Type B pancreatic cell (in vitro differentiated cells): Measurements from ENCODE around the gene UTS2B. TPM values are rescaled to one million over a fixed set of nuclear protein-coding genes. Genes with fewer than 3 reads are reported as not detected.

Source experiments
- DNase-seq: peaks from one replicate; pipeline ENCODE4 v3.0.0; 2021; ENCODE audit warnings: mixed read lengths; ENCODE audit not compliant: unreplicated experiment; ENCODE audit errors: extremely low spot score
- H3K27ac Mint-ChIP-seq: 2 replicates; pipeline ENCODE4 v1.8.0; 2021; ENCODE audit warnings: mild to moderate bottlenecking, mixed read lengths
- H3K27me3 Mint-ChIP-seq: 2 replicates; pipeline ENCODE4 v1.8.0; 2021; ENCODE audit warnings: mixed read lengths
- H3K36me3 Mint-ChIP-seq: 2 replicates; pipeline ENCODE4 v1.8.0; 2021; ENCODE audit warnings: mixed read lengths
- H3K4me1 Mint-ChIP-seq: one replicate; pipeline ENCODE4 v1.8.0; 2021; ENCODE audit warnings: mixed read lengths; ENCODE audit not compliant: unreplicated experiment
- H3K4me3 Mint-ChIP-seq: 2 replicates; pipeline ENCODE4 v1.8.0; 2021; ENCODE audit warnings: mild to moderate bottlenecking, mixed read lengths
- H3K9me3 Mint-ChIP-seq: 2 replicates; pipeline ENCODE4 v1.8.0; 2021; ENCODE audit warnings: mixed read lengths
- CTCF ChIP-seq: fragments of 200-600 bp; sonication (generic); conservative IDR thresholded peaks from 2 replicates; pipeline ENCODE4 v1.5.0; 2021; ENCODE audit warnings: antibody characterized with exemption, mild to moderate bottlenecking
- total RNA-seq: library from RNA; stranded (reverse); gene quantifications from 2 replicates; pipeline ENCODE4 v1.2.1, GENCODE V29; 2021; ENCODE audit warnings: low replicate concordance

Gene UTS2B
- total RNA-seq, 1 donor from 2014 or later = 0.58 TPM

GRCh38 chr3:191321019-191321767 lies 9.1 kb downstream of the UTS2B start:
- DNase-seq = no peak
- Mint-ChIP-seq H3K27me3 (no peaks in the 10 kb centered on the region), H3K27ac (no peak overlapping the region), H3K36me3 (no peaks in the 10 kb centered on the region), H3K4me1 (peaks cover 4% of the 10 kb centered on the region), H3K9me3 (peaks cover 3% of the 10 kb centered on the region), H3K4me3 (no peak overlapping the region)
- no peak for TF ChIP-seq CTCF

DNA sequence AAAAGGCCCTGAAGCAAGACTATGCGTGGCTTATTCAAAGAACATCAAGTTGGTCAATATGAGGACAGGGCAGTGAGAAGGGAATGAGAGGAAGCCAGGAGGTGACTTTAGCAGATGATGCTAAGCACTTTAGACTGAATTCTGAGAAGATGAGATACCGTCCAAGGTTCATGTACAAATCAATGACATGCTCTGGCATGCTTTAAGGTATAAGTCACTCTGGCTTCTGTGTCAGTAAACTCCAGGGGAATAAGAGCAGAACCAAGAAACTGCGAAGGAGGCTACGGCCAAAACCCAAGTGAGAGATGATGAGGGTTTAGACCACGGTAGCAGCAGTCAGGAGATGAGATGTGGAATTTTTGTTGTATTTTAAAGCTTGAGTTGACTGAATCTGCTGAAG lies 10.0 kb downstream of the UTS2B start:
- Mint-ChIP-seq H3K27ac (no peak overlapping the region), H3K4me3 (no peak overlapping the region), H3K27me3 (no peaks in the 10 kb centered on the region), H3K36me3 (no peaks in the 10 kb centered on the region), H3K4me1 (peaks cover 4% of the 10 kb centered on the region), H3K9me3 (peaks cover 5% of the 10 kb centered on the region)
- TF ChIP-seq CTCF = no peak
- DNase-seq = no peak

DNA sequence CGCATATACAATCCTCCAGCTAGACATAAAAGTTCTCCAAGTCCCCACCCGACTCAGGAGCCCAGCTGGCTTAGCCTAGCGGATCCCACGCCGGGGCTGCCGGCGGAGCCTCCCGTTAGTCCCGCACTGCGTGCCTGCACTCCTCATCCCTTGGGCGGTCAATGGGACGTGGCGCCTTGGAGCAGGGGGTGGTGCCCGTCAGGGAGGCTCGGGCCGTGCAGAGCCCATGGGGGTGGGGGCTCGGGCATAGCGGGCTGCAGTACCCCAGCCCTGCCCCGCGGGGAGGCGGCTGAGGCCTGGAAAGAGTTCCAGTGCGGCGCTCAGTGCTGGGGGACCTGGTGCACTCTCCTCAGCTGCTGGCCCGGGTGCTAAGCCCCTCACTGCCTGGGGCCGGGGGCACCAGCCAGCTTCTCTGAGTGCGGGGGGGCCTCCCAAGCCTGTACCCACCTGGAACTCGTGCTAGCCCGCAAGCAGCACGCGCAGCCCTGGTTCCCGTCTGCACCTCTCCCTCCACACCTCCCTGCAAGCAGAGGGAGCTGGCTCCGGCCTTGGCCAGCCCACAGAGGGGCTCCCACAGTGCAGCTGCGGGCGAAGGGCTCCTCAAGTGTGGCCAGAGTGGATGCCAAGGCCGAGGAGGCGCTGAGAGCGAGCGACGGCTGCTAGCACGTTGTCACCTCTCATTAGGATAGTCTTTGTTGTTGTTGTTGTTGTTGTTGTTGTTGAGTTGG lies 13.3 kb downstream of the UTS2B start:
- no peak for DNase-seq
- TF ChIP-seq CTCF = no peak
- Mint-ChIP-seq H3K27ac (no peak overlapping the region), H3K36me3 (no peaks in the 10 kb centered on the region), H3K27me3 (no peaks in the 10 kb centered on the region), H3K4me3 (no peak overlapping the region), H3K4me1 (peaks cover 4% of the 10 kb centered on the region), H3K9me3 (peaks cover 5% of the 10 kb centered on the region)

- peaks cover 5% of the 10 kb centered on the region for H3K9me3 Mint-ChIP-seq
- no peak overlapping the region for H3K4me3 Mint-ChIP-seq
- no peak overlapping the region for H3K27ac Mint-ChIP-seq
- no peaks in the 10 kb centered on the region for H3K36me3 Mint-ChIP-seq
- H3K27me3 Mint-ChIP-seq = no peaks in the 10 kb centered on the region
- H3K4me1 Mint-ChIP-seq = peaks cover 4% of the 10 kb centered on the region
- no peak for DNase-seq
- TF ChIP-seq CTCF = no peak
Observed at GRCh38 chr3:191314109-191314728, 16.1 kb downstream of the UTS2B start.

- TF ChIP-seq CTCF = no peak
- Mint-ChIP-seq H3K9me3 (peaks cover 5% of the 10 kb centered on the region), H3K4me3 (no peak overlapping the region)
Observed at GRCh38 chr3:191313296-191313695, 17.0 kb downstream of the UTS2B start.

More at GRCh38 chr3:191313296-191313695, 17.0 kb downstream of the UTS2B start:
- Mint-ChIP-seq H3K27me3 (no peaks in the 10 kb centered on the region), H3K36me3 (no peaks in the 10 kb centered on the region), H3K4me1 (peaks cover 4% of the 10 kb centered on the region), H3K27ac (no peak overlapping the region)
- DNase-seq = no peak
